RPMI8226 (cell line): ENCODE results near the gene PEAR1.

Source experiments
- DNase-seq: peaks from one replicate; pipeline ENCODE4 v3.0.0-alpha.2; 2015

PEAR1 gene

GRCh38 chr1:156884560-156885184, 8.8 kb upstream of the PEAR1 start:
- DNase-seq = no peak

GRCh38 chr1:156885314-156885713, 8.2 kb upstream of the PEAR1 start:
- DNase-seq = no peak

GRCh38 chr1:156885880-156886355, 7.6 kb upstream of the PEAR1 start:
- DNase-seq = no peak

GRCh38 chr1:156886583-156887281, 6.8 kb upstream of the PEAR1 start:
- DNase-seq = no peak

GRCh38 chr1:156887317-156887716, 6.2 kb upstream of the PEAR1 start:
- DNase-seq = no peak

GRCh38 chr1:156887734-156888133, 5.8 kb upstream of the PEAR1 start:
- DNase-seq = no peak

GRCh38 chr1:156889802-156890580, 3.5 kb upstream of the PEAR1 start:
- DNase-seq = peak; percentile 85

GRCh38 chr1:156892190-156893047, 1.1 kb upstream of the PEAR1 start:
- DNase-seq = peak; percentile 91

GRCh38 chr1:156894001-156894400, 483 bp downstream of the PEAR1 start:
- no peak for DNase-seq

- no peak for DNase-seq
These were observed 1.4 kb downstream of the PEAR1 start for GRCh38 chr1:156894711-156895454.

- DNase-seq = no peak
These were observed 1.9 kb downstream of the PEAR1 start for GRCh38 chr1:156895455-156895812.

GRCh38 chr1:156895927-156896326, 2.4 kb downstream of the PEAR1 start:
- DNase-seq = no peak

- no peak for DNase-seq
These were observed 3.0 kb downstream of the PEAR1 start for GRCh38 chr1:156896490-156897033.

GRCh38 chr1:156897078-156897825, 3.7 kb downstream of the PEAR1 start:
- no peak for DNase-seq

- no peak for DNase-seq
These were observed 4.6 kb downstream of the PEAR1 start for GRCh38 chr1:156898161-156898566.

GRCh38 chr1:156898971-156899664, 5.6 kb downstream of the PEAR1 start:
- no peak for DNase-seq

GRCh38 chr1:156899956-156900718, 6.6 kb downstream of the PEAR1 start:
- DNase-seq = peak; percentile 68

GRCh38 chr1:156900896-156901589, 7.5 kb downstream of the PEAR1 start:
- DNase-seq = no peak

- DNase-seq = no peak
These were observed 8.0 kb downstream of the PEAR1 start for GRCh38 chr1:156901590-156901900.
